Measurements from ENCODE around the gene CCDC85B. TPM values are rescaled to one million over a fixed set of nuclear protein-coding genes. Genes with fewer than 3 reads are reported as not detected.

The CCDC85B gene
- total and polyA plus RNA-seq, 2 of the 13 experiments (the other 11 are each of a cell fraction or from before 2014, with no cell fraction given), result 8.2 to 19.5 TPM

- TF ChIP-seq, protein P1, sequence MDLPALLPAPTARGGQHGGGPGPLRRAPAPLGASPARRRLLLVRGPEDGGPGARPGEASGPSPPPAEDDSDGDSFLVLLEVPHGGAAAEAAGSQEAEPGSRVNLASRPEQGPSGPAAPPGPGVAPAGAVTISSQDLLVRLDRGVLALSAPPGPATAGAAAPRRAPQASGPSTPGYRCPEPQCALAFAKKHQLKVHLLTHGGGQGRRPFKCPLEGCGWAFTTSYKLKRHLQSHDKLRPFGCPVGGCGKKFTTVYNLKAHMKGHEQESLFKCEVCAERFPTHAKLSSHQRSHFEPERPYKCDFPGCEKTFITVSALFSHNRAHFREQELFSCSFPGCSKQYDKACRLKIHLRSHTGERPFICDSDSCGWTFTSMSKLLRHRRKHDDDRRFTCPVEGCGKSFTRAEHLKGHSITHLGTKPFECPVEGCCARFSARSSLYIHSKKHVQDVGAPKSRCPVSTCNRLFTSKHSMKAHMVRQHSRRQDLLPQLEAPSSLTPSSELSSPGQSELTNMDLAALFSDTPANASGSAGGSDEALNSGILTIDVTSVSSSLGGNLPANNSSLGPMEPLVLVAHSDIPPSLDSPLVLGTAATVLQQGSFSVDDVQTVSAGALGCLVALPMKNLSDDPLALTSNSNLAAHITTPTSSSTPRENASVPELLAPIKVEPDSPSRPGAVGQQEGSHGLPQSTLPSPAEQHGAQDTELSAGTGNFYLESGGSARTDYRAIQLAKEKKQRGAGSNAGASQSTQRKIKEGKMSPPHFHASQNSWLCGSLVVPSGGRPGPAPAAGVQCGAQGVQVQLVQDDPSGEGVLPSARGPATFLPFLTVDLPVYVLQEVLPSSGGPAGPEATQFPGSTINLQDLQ (CRISPR knock-in tag; IDR thresholded peaks at IDR 0.05), result no peak
- TF ChIP-seq, protein P2, sequence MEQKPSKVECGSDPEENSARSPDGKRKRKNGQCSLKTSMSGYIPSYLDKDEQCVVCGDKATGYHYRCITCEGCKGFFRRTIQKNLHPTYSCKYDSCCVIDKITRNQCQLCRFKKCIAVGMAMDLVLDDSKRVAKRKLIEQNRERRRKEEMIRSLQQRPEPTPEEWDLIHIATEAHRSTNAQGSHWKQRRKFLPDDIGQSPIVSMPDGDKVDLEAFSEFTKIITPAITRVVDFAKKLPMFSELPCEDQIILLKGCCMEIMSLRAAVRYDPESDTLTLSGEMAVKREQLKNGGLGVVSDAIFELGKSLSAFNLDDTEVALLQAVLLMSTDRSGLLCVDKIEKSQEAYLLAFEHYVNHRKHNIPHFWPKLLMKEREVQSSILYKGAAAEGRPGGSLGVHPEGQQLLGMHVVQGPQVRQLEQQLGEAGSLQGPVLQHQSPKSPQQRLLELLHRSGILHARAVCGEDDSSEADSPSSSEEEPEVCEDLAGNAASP (CRISPR knock-in tag; IDR thresholded peaks at IDR 0.05; ENCODE audit: borderline replicate concordance), result no peak
- TF ChIP-seq, protein P3, sequence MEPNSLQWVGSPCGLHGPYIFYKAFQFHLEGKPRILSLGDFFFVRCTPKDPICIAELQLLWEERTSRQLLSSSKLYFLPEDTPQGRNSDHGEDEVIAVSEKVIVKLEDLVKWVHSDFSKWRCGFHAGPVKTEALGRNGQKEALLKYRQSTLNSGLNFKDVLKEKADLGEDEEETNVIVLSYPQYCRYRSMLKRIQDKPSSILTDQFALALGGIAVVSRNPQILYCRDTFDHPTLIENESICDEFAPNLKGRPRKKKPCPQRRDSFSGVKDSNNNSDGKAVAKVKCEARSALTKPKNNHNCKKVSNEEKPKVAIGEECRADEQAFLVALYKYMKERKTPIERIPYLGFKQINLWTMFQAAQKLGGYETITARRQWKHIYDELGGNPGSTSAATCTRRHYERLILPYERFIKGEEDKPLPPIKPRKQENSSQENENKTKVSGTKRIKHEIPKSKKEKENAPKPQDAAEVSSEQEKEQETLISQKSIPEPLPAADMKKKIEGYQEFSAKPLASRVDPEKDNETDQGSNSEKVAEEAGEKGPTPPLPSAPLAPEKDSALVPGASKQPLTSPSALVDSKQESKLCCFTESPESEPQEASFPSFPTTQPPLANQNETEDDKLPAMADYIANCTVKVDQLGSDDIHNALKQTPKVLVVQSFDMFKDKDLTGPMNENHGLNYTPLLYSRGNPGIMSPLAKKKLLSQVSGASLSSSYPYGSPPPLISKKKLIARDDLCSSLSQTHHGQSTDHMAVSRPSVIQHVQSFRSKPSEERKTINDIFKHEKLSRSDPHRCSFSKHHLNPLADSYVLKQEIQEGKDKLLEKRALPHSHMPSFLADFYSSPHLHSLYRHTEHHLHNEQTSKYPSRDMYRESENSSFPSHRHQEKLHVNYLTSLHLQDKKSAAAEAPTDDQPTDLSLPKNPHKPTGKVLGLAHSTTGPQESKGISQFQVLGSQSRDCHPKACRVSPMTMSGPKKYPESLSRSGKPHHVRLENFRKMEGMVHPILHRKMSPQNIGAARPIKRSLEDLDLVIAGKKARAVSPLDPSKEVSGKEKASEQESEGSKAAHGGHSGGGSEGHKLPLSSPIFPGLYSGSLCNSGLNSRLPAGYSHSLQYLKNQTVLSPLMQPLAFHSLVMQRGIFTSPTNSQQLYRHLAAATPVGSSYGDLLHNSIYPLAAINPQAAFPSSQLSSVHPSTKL (CRISPR knock-in tag; IDR thresholded peaks at IDR 0.05), result no peak
- TF ChIP-seq FOXP4 (CRISPR knock-in tag; IDR thresholded peaks at IDR 0.05), result no peak
- TF ChIP-seq, protein P4, sequence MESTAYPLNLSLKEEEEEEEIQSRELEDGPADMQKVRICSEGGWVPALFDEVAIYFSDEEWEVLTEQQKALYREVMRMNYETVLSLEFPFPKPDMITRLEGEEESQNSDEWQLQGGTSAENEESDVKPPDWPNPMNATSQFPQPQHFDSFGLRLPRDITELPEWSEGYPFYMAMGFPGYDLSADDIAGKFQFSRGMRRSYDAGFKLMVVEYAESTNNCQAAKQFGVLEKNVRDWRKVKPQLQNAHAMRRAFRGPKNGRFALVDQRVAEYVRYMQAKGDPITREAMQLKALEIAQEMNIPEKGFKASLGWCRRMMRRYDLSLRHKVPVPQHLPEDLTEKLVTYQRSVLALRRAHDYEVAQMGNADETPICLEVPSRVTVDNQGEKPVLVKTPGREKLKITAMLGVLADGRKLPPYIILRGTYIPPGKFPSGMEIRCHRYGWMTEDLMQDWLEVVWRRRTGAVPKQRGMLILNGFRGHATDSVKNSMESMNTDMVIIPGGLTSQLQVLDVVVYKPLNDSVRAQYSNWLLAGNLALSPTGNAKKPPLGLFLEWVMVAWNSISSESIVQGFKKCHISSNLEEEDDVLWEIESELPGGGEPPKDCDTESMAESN (CRISPR knock-in tag; conservative IDR thresholded peaks at IDR 0.05), result peak; percentile 76
- no peak for TF ChIP-seq GMEB1 (CRISPR knock-in tag; IDR thresholded peaks at IDR 0.05; ENCODE audit: borderline replicate concordance)
- no peak for TF ChIP-seq ZNF44 (CRISPR knock-in tag; IDR thresholded peaks at IDR 0.05)
- TF ChIP-seq MBNL3 (CRISPR knock-in tag; conservative IDR thresholded peaks at IDR 0.05), result no peak
- TF ChIP-seq HNF1B (CRISPR knock-in tag; IDR thresholded peaks at IDR 0.05), result no peak
- TF ChIP-seq ZBTB42 (CRISPR knock-in tag; IDR thresholded peaks at IDR 0.05), result no peak
Measured at GRCh38 chr11:65849366-65849765, 41.1 kb upstream of the CCDC85B start (continued).

Data from HepG2 (cell line).